Peyer's patch (tissue), 4 donors: Measurements from ENCODE around the gene KEL. TPM values are rescaled to one million over a fixed set of nuclear protein-coding genes. Genes with fewer than 3 reads are reported as not detected.

Experiments
- DNase-seq, 3 donors: peaks; one replicate each; pipeline ENCODE4 v3.0.0-alpha.2; 2017 to 2019
- H3K27ac ChIP-seq, 4 donors: fragments of 200-600 bp; sonication (generic); one replicate each; pipeline ENCODE4 v1.5.1; 2016 to 2019
- H3K27me3 ChIP-seq, 2 donors: fragments of 200-600 bp; sonication (generic); one replicate each; pipeline ENCODE4 v1.5.1; 2019
- H3K36me3 ChIP-seq, 3 donors: fragments of 200-600 bp; sonication (generic); one replicate each; pipeline ENCODE4 v1.5.1; 2016 to 2019
- H3K4me1 ChIP-seq, 4 donors: fragments of 200-600 bp; sonication (generic); one replicate each; pipeline ENCODE4 v1.5.1; 2016 to 2019
- H3K4me3 ChIP-seq, 4 donors: fragments of 200-600 bp; sonication (generic); 1 replicate in 3 of 4; 2 replicates in 1 of 4; pipeline ENCODE4 v1.5.1; 2016 to 2019; ENCODE audit warnings: mild to moderate bottlenecking in 1 of 4
- H3K9me3 ChIP-seq, 4 donors: fragments of 200-600 bp; sonication (generic); one replicate each; pipeline ENCODE4 v1.5.1; 2016 to 2019; ENCODE audit warnings: mild to moderate bottlenecking in 1 of 4
- CTCF ChIP-seq, 6 experiments: fragments of 450-650 bp in 4 of 6; fragments of 200-600 bp in 2 of 6; sonication (generic) in 1 of 6; IDR thresholded peaks; one replicate each; pipeline ENCODE4 v1.5.1; 2017 to 2019; ENCODE audit warnings: antibody characterized with exemption in 6 of 6, mild to moderate bottlenecking in 3 of 6, moderate library complexity in 1 of 6
- POLR2A ChIP-seq, 2 donors: fragments of 450-650 bp; IDR thresholded peaks; one replicate each; pipeline ENCODE4 v1.5.1; 2017; ENCODE audit warnings: antibody characterized with exemption in 2 of 2, mild to moderate bottlenecking in 2 of 2, moderate library complexity in 2 of 2
- total RNA-seq, 4 donors: library from RNA; depleted of rRNA; stranded (reverse); fragments of >200 nt; gene quantifications; one replicate each; pipeline ENCODE4 v1.1.0, GENCODE V29; 2016

The KEL gene
- total RNA-seq, 4 donors from 2014 or later = not detected

GRCh38 chr7:142950235-142950634 is 11.9 kb downstream of the KEL start:
- DNase-seq = no peak

GRCh38 chr7:142948603-142949002 is 13.6 kb downstream of the KEL start:
- Histone ChIP-seq H3K36me3 (no peaks in the 10 kb centered on the region), H3K4me1 (no peaks in the 10 kb centered on the region), H3K4me3 (no peak overlapping the region), H3K27me3 (no peaks in the 10 kb centered on the region), H3K27ac (no peak overlapping the region), H3K9me3 (no peaks in the 10 kb centered on the region)
- no peak for DNase-seq
- TF ChIP-seq POLR2A (IDR thresholded peaks at IDR 0.05) (no peak), CTCF (IDR thresholded peaks at IDR 0.05) (no peak)

More at GRCh38 chr7:142950235-142950634, 11.9 kb downstream of the KEL start:
- Histone ChIP-seq H3K4me3 (no peak overlapping the region), H3K9me3 (peaks cover 0 to under 1% (median 0%) of the 10 kb centered on the region in 4 donors), H3K27me3 (no peaks in the 10 kb centered on the region), H3K36me3 (no peaks in the 10 kb centered on the region), H3K4me1 (no peaks in the 10 kb centered on the region), H3K27ac (no peak overlapping the region)
- TF ChIP-seq POLR2A (IDR thresholded peaks at IDR 0.05) (no peak), CTCF (IDR thresholded peaks at IDR 0.05) (no peak)

GRCh38 chr7:142945001-142945400 is 17.2 kb downstream of the KEL start:
- Histone ChIP-seq H3K36me3 (no peaks in the 10 kb centered on the region), H3K4me3 (no peak overlapping the region), H3K27ac (no peak overlapping the region), H3K9me3 (no peaks in the 10 kb centered on the region), H3K4me1 (no peaks in the 10 kb centered on the region), H3K27me3 (no peaks in the 10 kb centered on the region)
- no peak for DNase-seq
- TF ChIP-seq POLR2A (IDR thresholded peaks at IDR 0.05) (no peak), CTCF (IDR thresholded peaks at IDR 0.05) (no peak)

- H3K4me3 ChIP-seq = no peak overlapping the region
- TF ChIP-seq POLR2A (IDR thresholded peaks at IDR 0.05) (no peak), CTCF (IDR thresholded peaks at IDR 0.05) (no peak)
- no peak for DNase-seq
- no peaks in the 10 kb centered on the region for H3K27me3 ChIP-seq
- H3K9me3 ChIP-seq = no peaks in the 10 kb centered on the region
- H3K27ac ChIP-seq = no peak overlapping the region
- no peaks in the 10 kb centered on the region for H3K36me3 ChIP-seq
- H3K4me1 ChIP-seq = no peaks in the 10 kb centered on the region
These were observed 18.4 kb downstream of the KEL start for GRCh38 chr7:142943706-142944268.

- no peaks in the 10 kb centered on the region for H3K36me3 ChIP-seq
- H3K27ac ChIP-seq = no peak overlapping the region
These were observed 19.4 kb downstream of the KEL start for GRCh38 chr7:142942746-142943145.

More at GRCh38 chr7:142942746-142943145, 19.4 kb downstream of the KEL start:
- Histone ChIP-seq H3K27me3 (no peaks in the 10 kb centered on the region), H3K4me1 (no peaks in the 10 kb centered on the region), H3K4me3 (no peak overlapping the region), H3K9me3 (no peaks in the 10 kb centered on the region)
- TF ChIP-seq CTCF (IDR thresholded peaks at IDR 0.05) (no peak), POLR2A (IDR thresholded peaks at IDR 0.05) (no peak)
- no peak for DNase-seq
